HL-60 (cell line): ENCODE measurements around the gene TMEM204.

Experiments used
- GABPA ChIP-seq: IDR thresholded peaks from 2 replicates; pipeline ENCODE4 v1.6.1; 2012; ENCODE audit warnings: low read depth
- POLR2AphosphoS5 ChIP-seq: IDR thresholded peaks from 2 replicates; pipeline ENCODE4 v1.6.1; 2012; ENCODE audit warnings: low read depth
- SPI1 ChIP-seq: IDR thresholded peaks from 2 replicates; pipeline ENCODE4 v1.6.1; 2012; ENCODE audit warnings: low read depth, mild to moderate bottlenecking, borderline replicate concordance
- TF ChIP-seq, protein P1 (sequence below): IDR thresholded peaks from one replicate; pipeline ENCODE4 v1.5.1; 2011; ENCODE audit warnings: low read length, control low read depth, inconsistent platforms; ENCODE audit not compliant: insufficient read depth
- TF ChIP-seq, protein P2 (sequence below): IDR thresholded peaks from 2 replicates; pipeline ENCODE4 v1.6.1; 2012; ENCODE audit warnings: low read depth; ENCODE audit not compliant: insufficient replicate concordance

DNA sequence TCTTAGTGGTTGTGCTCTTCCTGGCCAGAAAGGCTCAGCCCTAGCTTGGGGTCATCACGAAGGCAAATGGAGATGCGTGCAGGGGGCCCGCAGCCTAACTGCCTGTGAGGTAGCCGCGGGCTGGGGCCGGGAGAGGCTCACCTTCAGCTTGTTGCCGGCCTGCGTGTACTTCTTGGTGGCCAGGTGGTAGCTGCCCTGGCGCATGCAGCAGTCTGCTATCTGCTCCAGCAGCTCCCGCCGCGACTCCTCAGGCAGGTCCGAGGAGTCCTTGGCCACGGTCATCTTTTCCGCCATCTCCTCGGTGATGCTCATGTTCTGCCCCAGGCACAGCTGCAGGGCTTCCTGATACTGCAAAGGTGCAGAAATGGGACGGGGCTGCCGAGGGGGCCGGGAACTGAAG is 13.0 kb upstream of the TMEM204 start:
- TF ChIP-seq, protein P1, sequence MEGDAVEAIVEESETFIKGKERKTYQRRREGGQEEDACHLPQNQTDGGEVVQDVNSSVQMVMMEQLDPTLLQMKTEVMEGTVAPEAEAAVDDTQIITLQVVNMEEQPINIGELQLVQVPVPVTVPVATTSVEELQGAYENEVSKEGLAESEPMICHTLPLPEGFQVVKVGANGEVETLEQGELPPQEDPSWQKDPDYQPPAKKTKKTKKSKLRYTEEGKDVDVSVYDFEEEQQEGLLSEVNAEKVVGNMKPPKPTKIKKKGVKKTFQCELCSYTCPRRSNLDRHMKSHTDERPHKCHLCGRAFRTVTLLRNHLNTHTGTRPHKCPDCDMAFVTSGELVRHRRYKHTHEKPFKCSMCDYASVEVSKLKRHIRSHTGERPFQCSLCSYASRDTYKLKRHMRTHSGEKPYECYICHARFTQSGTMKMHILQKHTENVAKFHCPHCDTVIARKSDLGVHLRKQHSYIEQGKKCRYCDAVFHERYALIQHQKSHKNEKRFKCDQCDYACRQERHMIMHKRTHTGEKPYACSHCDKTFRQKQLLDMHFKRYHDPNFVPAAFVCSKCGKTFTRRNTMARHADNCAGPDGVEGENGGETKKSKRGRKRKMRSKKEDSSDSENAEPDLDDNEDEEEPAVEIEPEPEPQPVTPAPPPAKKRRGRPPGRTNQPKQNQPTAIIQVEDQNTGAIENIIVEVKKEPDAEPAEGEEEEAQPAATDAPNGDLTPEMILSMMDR, result no peak
- TF ChIP-seq, protein P2, sequence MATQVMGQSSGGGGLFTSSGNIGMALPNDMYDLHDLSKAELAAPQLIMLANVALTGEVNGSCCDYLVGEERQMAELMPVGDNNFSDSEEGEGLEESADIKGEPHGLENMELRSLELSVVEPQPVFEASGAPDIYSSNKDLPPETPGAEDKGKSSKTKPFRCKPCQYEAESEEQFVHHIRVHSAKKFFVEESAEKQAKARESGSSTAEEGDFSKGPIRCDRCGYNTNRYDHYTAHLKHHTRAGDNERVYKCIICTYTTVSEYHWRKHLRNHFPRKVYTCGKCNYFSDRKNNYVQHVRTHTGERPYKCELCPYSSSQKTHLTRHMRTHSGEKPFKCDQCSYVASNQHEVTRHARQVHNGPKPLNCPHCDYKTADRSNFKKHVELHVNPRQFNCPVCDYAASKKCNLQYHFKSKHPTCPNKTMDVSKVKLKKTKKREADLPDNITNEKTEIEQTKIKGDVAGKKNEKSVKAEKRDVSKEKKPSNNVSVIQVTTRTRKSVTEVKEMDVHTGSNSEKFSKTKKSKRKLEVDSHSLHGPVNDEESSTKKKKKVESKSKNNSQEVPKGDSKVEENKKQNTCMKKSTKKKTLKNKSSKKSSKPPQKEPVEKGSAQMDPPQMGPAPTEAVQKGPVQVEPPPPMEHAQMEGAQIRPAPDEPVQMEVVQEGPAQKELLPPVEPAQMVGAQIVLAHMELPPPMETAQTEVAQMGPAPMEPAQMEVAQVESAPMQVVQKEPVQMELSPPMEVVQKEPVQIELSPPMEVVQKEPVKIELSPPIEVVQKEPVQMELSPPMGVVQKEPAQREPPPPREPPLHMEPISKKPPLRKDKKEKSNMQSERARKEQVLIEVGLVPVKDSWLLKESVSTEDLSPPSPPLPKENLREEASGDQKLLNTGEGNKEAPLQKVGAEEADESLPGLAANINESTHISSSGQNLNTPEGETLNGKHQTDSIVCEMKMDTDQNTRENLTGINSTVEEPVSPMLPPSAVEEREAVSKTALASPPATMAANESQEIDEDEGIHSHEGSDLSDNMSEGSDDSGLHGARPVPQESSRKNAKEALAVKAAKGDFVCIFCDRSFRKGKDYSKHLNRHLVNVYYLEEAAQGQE, result no peak
- TF ChIP-seq SPI1, result no peak
- TF ChIP-seq GABPA, result no peak
- no peak for TF ChIP-seq POLR2AphosphoS5
